Measurements from ENCODE around the gene UHRF1.
"Not testable (repeated sequence)": the region's sequence is repeated elsewhere in the genome, so short reads cannot be mapped to it uniquely, and the experiment has no call there.

UHRF1 gene

GRCh38 chr19:4968462-4969291 is 59.4 kb downstream of the UHRF1 start, which contains the start of gene KDM4B:
TSS of gene KDM4B (plus strand) at chr19:4969113. CDS start at chr19:5032891, 63,778 bp downstream.
- no peaks in the 10 kb centered on the region for H3K9me3 ChIP-seq (ENCODE audit: control insufficient read depth in 1 of 2, low read length in 2 of 2)
- no peaks in the 10 kb centered on the region for H3K36me3 ChIP-seq (ENCODE audit: control insufficient read depth in 1 of 2, insufficient read depth in 2 of 2, low read length in 2 of 2)
- peak within 1 kb of the TSS; percentile 67 to 90 for H3K4me3 ChIP-seq (ENCODE audit: low read depth in 1 of 2, low read length in 2 of 2)
- no peaks in the 10 kb centered on the region for H3K27me3 ChIP-seq (ENCODE audit: low read depth, low read length)
- H3K27ac ChIP-seq (ENCODE audit: low read length) = peak within 1 kb of the TSS; percentile 67
- peaks cover 0 to 34% of the 10 kb centered on the region in 2 donors for H3K4me1 ChIP-seq (ENCODE audit: control insufficient read depth in 1 of 2, insufficient read depth in 2 of 2, low read length in 2 of 2)

GRCh38 chr19:4969292-4969771 is 60.0 kb downstream of the UHRF1 start:
- Histone ChIP-seq H3K36me3 (ENCODE audit: control insufficient read depth in 1 of 2, insufficient read depth in 2 of 2, low read length in 2 of 2) (no peaks in the 10 kb centered on the region), H3K4me1 (ENCODE audit: control insufficient read depth in 1 of 2, insufficient read depth in 2 of 2, low read length in 2 of 2) (peaks cover 0 to 34% of the 10 kb centered on the region in 2 donors), H3K27ac (ENCODE audit: low read length) (peak overlapping the region; percentile 67)

GRCh38 chr19:4969772-4970531 is 60.7 kb downstream of the UHRF1 start:
- H3K27ac ChIP-seq (ENCODE audit: low read length) = peak overlapping the region; percentile 67

More at GRCh38 chr19:4969292-4969771, 60.0 kb downstream of the UHRF1 start:
- no peaks in the 10 kb centered on the region for H3K9me3 ChIP-seq (ENCODE audit: control insufficient read depth in 1 of 2, low read length in 2 of 2)
- no peaks in the 10 kb centered on the region for H3K27me3 ChIP-seq (ENCODE audit: low read depth, low read length)
- H3K4me3 ChIP-seq (ENCODE audit: low read depth in 1 of 2, low read length in 2 of 2) = peak overlapping the region; percentile 67 to 90

GRCh38 chr19:4970558-4971423 is 61.5 kb downstream of the UHRF1 start:
- H3K9me3 ChIP-seq (ENCODE audit: control insufficient read depth in 1 of 2, low read length in 2 of 2) = no peaks in the 10 kb centered on the region
- H3K27ac ChIP-seq (ENCODE audit: low read length) = peak overlapping the region; percentile 67
- peak overlapping the region; percentile 67 to 90 for H3K4me3 ChIP-seq (ENCODE audit: low read depth in 1 of 2, low read length in 2 of 2)
- H3K27me3 ChIP-seq (ENCODE audit: low read depth, low read length) = no peaks in the 10 kb centered on the region
- peaks cover 0 to 46% of the 10 kb centered on the region in 2 donors for H3K4me1 ChIP-seq (ENCODE audit: control insufficient read depth in 1 of 2, insufficient read depth in 2 of 2, low read length in 2 of 2)
- H3K36me3 ChIP-seq (ENCODE audit: control insufficient read depth in 1 of 2, insufficient read depth in 2 of 2, low read length in 2 of 2) = no peaks in the 10 kb centered on the region

More at GRCh38 chr19:4969772-4970531, 60.7 kb downstream of the UHRF1 start:
- Histone ChIP-seq H3K9me3 (ENCODE audit: control insufficient read depth in 1 of 2, low read length in 2 of 2) (no peaks in the 10 kb centered on the region), H3K4me1 (ENCODE audit: control insufficient read depth in 1 of 2, insufficient read depth in 2 of 2, low read length in 2 of 2) (peaks cover 0 to 38% of the 10 kb centered on the region in 2 donors), H3K27me3 (ENCODE audit: low read depth, low read length) (no peaks in the 10 kb centered on the region), H3K4me3 (ENCODE audit: low read depth in 1 of 2, low read length in 2 of 2) (peak overlapping the region; percentile 67 to 90), H3K36me3 (ENCODE audit: control insufficient read depth in 1 of 2, insufficient read depth in 2 of 2, low read length in 2 of 2) (no peaks in the 10 kb centered on the region)

GRCh38 chr19:4971424-4971793 is 62.1 kb downstream of the UHRF1 start:
- H3K36me3 ChIP-seq (ENCODE audit: control insufficient read depth in 1 of 2, insufficient read depth in 2 of 2, low read length in 2 of 2) = no peaks in the 10 kb centered on the region
- no peaks in the 10 kb centered on the region for H3K9me3 ChIP-seq (ENCODE audit: control insufficient read depth in 1 of 2, low read length in 2 of 2)
- peak overlapping the region; percentile 67 to 90 for H3K4me3 ChIP-seq (ENCODE audit: low read depth in 1 of 2, low read length in 2 of 2)
- peaks cover 0 to 52% of the 10 kb centered on the region in 2 donors for H3K4me1 ChIP-seq (ENCODE audit: control insufficient read depth in 1 of 2, insufficient read depth in 2 of 2, low read length in 2 of 2)
- H3K27ac ChIP-seq (ENCODE audit: low read length) = no peak overlapping the region
- no peaks in the 10 kb centered on the region for H3K27me3 ChIP-seq (ENCODE audit: low read depth, low read length)

GRCh38 chr19:4971816-4972495 is 62.7 kb downstream of the UHRF1 start:
- Histone ChIP-seq H3K36me3 (ENCODE audit: control insufficient read depth in 1 of 2, insufficient read depth in 2 of 2, low read length in 2 of 2) (no peaks in the 10 kb centered on the region), H3K4me3 (ENCODE audit: low read depth in 1 of 2, low read length in 2 of 2) (peak overlapping the region in 1 of 2 donors; percentile 67), H3K4me1 (ENCODE audit: control insufficient read depth in 1 of 2, insufficient read depth in 2 of 2, low read length in 2 of 2) (peaks cover 0 to 57% of the 10 kb centered on the region in 2 donors), H3K27me3 (ENCODE audit: low read depth, low read length) (no peaks in the 10 kb centered on the region), H3K9me3 (ENCODE audit: control insufficient read depth in 1 of 2, low read length in 2 of 2) (no peaks in the 10 kb centered on the region), H3K27ac (ENCODE audit: low read length) (no peak overlapping the region)

- peaks cover 5 to 64% of the 10 kb centered on the region in 2 donors for H3K4me1 ChIP-seq (ENCODE audit: control insufficient read depth in 1 of 2, insufficient read depth in 2 of 2, low read length in 2 of 2)
- no peak overlapping the region for H3K4me3 ChIP-seq (ENCODE audit: low read depth in 1 of 2, low read length in 2 of 2)
- no peaks in the 10 kb centered on the region for H3K27me3 ChIP-seq (ENCODE audit: low read depth, low read length)
- H3K36me3 ChIP-seq (ENCODE audit: control insufficient read depth in 1 of 2, insufficient read depth in 2 of 2, low read length in 2 of 2) = no peaks in the 10 kb centered on the region
- H3K27ac ChIP-seq (ENCODE audit: low read length) = no peak overlapping the region
- H3K9me3 ChIP-seq (ENCODE audit: control insufficient read depth in 1 of 2, low read length in 2 of 2) = no peaks in the 10 kb centered on the region
Observed at GRCh38 chr19:4972509-4973230, 63.4 kb downstream of the UHRF1 start.

GRCh38 chr19:4974880-4975469 is 65.7 kb downstream of the UHRF1 start:
- no peaks in the 10 kb centered on the region for H3K36me3 ChIP-seq (ENCODE audit: control insufficient read depth in 1 of 2, insufficient read depth in 2 of 2, low read length in 2 of 2)
- H3K27me3 ChIP-seq (ENCODE audit: low read depth, low read length) = no peaks in the 10 kb centered on the region
- H3K4me1 ChIP-seq (ENCODE audit: control insufficient read depth in 1 of 2, insufficient read depth in 2 of 2, low read length in 2 of 2) = peaks cover 5 to 76% of the 10 kb centered on the region in 2 donors
- no peaks in the 10 kb centered on the region for H3K9me3 ChIP-seq (ENCODE audit: control insufficient read depth in 1 of 2, low read length in 2 of 2)
- H3K4me3 ChIP-seq (ENCODE audit: low read depth in 1 of 2, low read length in 2 of 2) = no peak overlapping the region
- H3K27ac ChIP-seq (ENCODE audit: low read length) = no peak overlapping the region

GRCh38 chr19:4975601-4976000 is 66.3 kb downstream of the UHRF1 start:
- not testable (repeated sequence) for H3K36me3 ChIP-seq (ENCODE audit: control insufficient read depth in 1 of 2, insufficient read depth in 2 of 2, low read length in 2 of 2); H3K27me3 ChIP-seq (ENCODE audit: low read depth, low read length); H3K27ac ChIP-seq (ENCODE audit: low read length); H3K9me3 ChIP-seq (ENCODE audit: control insufficient read depth in 1 of 2, low read length in 2 of 2)
- peaks cover 5 to 70% of the 10 kb centered on the region in 2 donors for H3K4me1 ChIP-seq (ENCODE audit: control insufficient read depth in 1 of 2, insufficient read depth in 2 of 2, low read length in 2 of 2)
- H3K4me3 ChIP-seq (ENCODE audit: low read depth in 1 of 2, low read length in 2 of 2) = peak overlapping the region in 1 of 2 donors; percentile 36

Measured in muscle layer of duodenum (tissue), 2 donors.